ENCODE data around the gene TTBK1.

GRCh38 chr6:43285832-43286231 lies 42.6 kb downstream of the TTBK1 start:
- TF ChIP-seq CTCF (IDR thresholded peaks at IDR 0.05) = no peak
- TF ChIP-seq EZH2 (IDR thresholded peaks at IDR 0.05) = no peak
- no peak for TF ChIP-seq EZH2phosphoT487 (IDR thresholded peaks at IDR 0.05)

Measured in neural progenitor cell (in vitro differentiated cells).